Measurements from ENCODE around the gene NAALADL2.

GRCh38 chr3:175383371-175383770 is 524.2 kb downstream of the NAALADL2 start:
- TF ChIP-seq POLR2A (IDR thresholded peaks at IDR 0.05) (no peak), CTCF (IDR thresholded peaks at IDR 0.05) (no peak)
